Parathyroid adenoma (tissue), 2 donors: ENCODE results near the gene EMX2.

Experiments
- H2AFZ ChIP-seq: fragments of 300-600 bp; sonication (generic); one replicate; pipeline ENCODE4 v1.7.0; 2017; ENCODE audit warnings: antibody characterized with exemption, mild to moderate bottlenecking
- H3K27ac ChIP-seq: fragments of 300-600 bp; sonication (generic); one replicate; pipeline ENCODE4 v1.7.0; 2017
- H3K27me3 ChIP-seq: fragments of 300-600 bp; sonication (generic); one replicate; pipeline ENCODE4 v1.7.0; 2017; ENCODE audit warnings: low read length; ENCODE audit not compliant: control insufficient read depth, insufficient read depth
- H3K36me3 ChIP-seq: fragments of 300-600 bp; sonication (generic); one replicate; pipeline ENCODE4 v1.7.0; 2017; ENCODE audit warnings: low read length; ENCODE audit not compliant: control insufficient read depth, insufficient read depth
- H3K4me1 ChIP-seq: fragments of 300-600 bp; sonication (generic); one replicate; pipeline ENCODE4 v1.7.0; 2017; ENCODE audit warnings: control low read depth
- H3K4me2 ChIP-seq: fragments of 300-600 bp; sonication (generic); one replicate; pipeline ENCODE4 v1.7.0; 2017; ENCODE audit warnings: low read length
- H3K4me3 ChIP-seq: fragments of 300-600 bp; sonication (generic); one replicate; pipeline ENCODE4 v1.7.0; 2017; ENCODE audit warnings: low read depth, low read length
- H3K79me2 ChIP-seq: fragments of 300-600 bp; sonication (generic); one replicate; pipeline ENCODE4 v1.7.0; 2017; ENCODE audit warnings: control low read depth
- H3K9ac ChIP-seq: fragments of 300-600 bp; sonication (generic); one replicate; pipeline ENCODE4 v1.7.0; 2017; ENCODE audit warnings: mild to moderate bottlenecking
- H3K9me3 ChIP-seq: fragments of 300-600 bp; sonication (generic); one replicate; pipeline ENCODE4 v1.7.0; 2017; ENCODE audit warnings: low read length; ENCODE audit not compliant: control insufficient read depth
- CTCF ChIP-seq: fragments of 300-600 bp; sonication (generic); IDR thresholded peaks from one replicate; pipeline ENCODE4 v1.7.0; 2017; ENCODE audit warnings: antibody characterized with exemption, mild to moderate bottlenecking
- donor health status: primary hyperparathyroidism.

EMX2 gene

GRCh38 chr10:117514971-117515370, 27.6 kb upstream of the EMX2 start:
- Histone ChIP-seq H3K4me1 (no peaks in the 10 kb centered on the region), H3K27ac (no peak overlapping the region), H3K79me2 (no peaks in the 10 kb centered on the region), H2AFZ (no peak overlapping the region), H3K9ac (no peak overlapping the region), H3K4me2 (no peak overlapping the region), H3K27me3 (no peaks in the 10 kb centered on the region), H3K9me3 (no peaks in the 10 kb centered on the region), H3K36me3 (no peaks in the 10 kb centered on the region), H3K4me3 (no peak overlapping the region)
- no peak for TF ChIP-seq CTCF

GRCh38 chr10:117516681-117517080, 25.9 kb upstream of the EMX2 start:
- Histone ChIP-seq H3K4me2 (no peak overlapping the region), H3K36me3 (no peaks in the 10 kb centered on the region), H3K27ac (no peak overlapping the region), H3K4me1 (no peaks in the 10 kb centered on the region), H3K79me2 (no peaks in the 10 kb centered on the region), H3K27me3 (no peaks in the 10 kb centered on the region), H2AFZ (no peak overlapping the region), H3K4me3 (no peak overlapping the region), H3K9ac (no peak overlapping the region), H3K9me3 (no peaks in the 10 kb centered on the region)
- no peak for TF ChIP-seq CTCF

GRCh38 chr10:117518246-117518645, 24.3 kb upstream of the EMX2 start:
- H3K9ac ChIP-seq: no peak overlapping the region
- no peaks in the 10 kb centered on the region for H3K9me3 ChIP-seq
- no peaks in the 10 kb centered on the region for H3K36me3 ChIP-seq
- H3K4me2 ChIP-seq: no peak overlapping the region
- H3K4me1 ChIP-seq: no peaks in the 10 kb centered on the region
- H3K4me3 ChIP-seq: no peak overlapping the region
- H3K27me3 ChIP-seq: no peaks in the 10 kb centered on the region
- no peak overlapping the region for H2AFZ ChIP-seq
- no peak for TF ChIP-seq CTCF
- H3K27ac ChIP-seq: no peak overlapping the region
- H3K79me2 ChIP-seq: no peaks in the 10 kb centered on the region

- Histone ChIP-seq H3K27me3 (no peaks in the 10 kb centered on the region), H3K9me3 (no peaks in the 10 kb centered on the region), H3K79me2 (no peaks in the 10 kb centered on the region), H3K27ac (no peak overlapping the region), H2AFZ (no peak overlapping the region), H3K4me2 (no peak overlapping the region), H3K9ac (no peak overlapping the region), H3K4me1 (no peaks in the 10 kb centered on the region), H3K36me3 (no peaks in the 10 kb centered on the region), H3K4me3 (no peak overlapping the region)
- TF ChIP-seq CTCF: no peak
These were observed 23.3 kb upstream of the EMX2 start for GRCh38 chr10:117519286-117519685.

- Histone ChIP-seq H3K9me3 (no peaks in the 10 kb centered on the region), H3K4me3 (no peak overlapping the region), H3K4me1 (no peaks in the 10 kb centered on the region), H3K36me3 (no peaks in the 10 kb centered on the region), H3K9ac (no peak overlapping the region), H2AFZ (no peak overlapping the region), H3K27me3 (no peaks in the 10 kb centered on the region), H3K27ac (no peak overlapping the region), H3K79me2 (no peaks in the 10 kb centered on the region), H3K4me2 (no peak overlapping the region)
- TF ChIP-seq CTCF: no peak
These were observed 22.7 kb upstream of the EMX2 start for GRCh38 chr10:117519879-117520278.
